ENCODE measurements around the gene YBX1. TPM values are rescaled to one million over a fixed set of nuclear protein-coding genes. Genes with fewer than 3 reads are reported as not detected.

YBX1 gene
- total RNA-seq, 4 donors from 2014 or later: 368 to 678 (median 607) TPM

GRCh38 chr1:42691157-42691498, 8.9 kb downstream of the YBX1 start:
- intact Hi-C loops (cut with DNase I): no loop called here
- Histone ChIP-seq H3K27ac (no peak overlapping the region), H3K27me3 (no peaks in the 10 kb centered on the region), H3K36me3 (no peaks in the 10 kb centered on the region), H3K4me1 (peaks cover 35 to 74% of the 10 kb centered on the region in 2 donors), H3K4me3 (replicated peaks in 1 of 3) (no peak overlapping the region), H3K9me3 (no peaks in the 10 kb centered on the region)
- no peak for TF ChIP-seq POLR2A (IDR thresholded peaks at IDR 0.05)
- no peak for TF ChIP-seq CTCF (IDR thresholded peaks at IDR 0.05)
- WGBS, 2 donors: 65 to 73% methylated on average over 4 of the region's 4 CpGs
- DNase-seq: no peak

GRCh38 chr1:42692461-42692860, 10.2 kb downstream of the YBX1 start:
- H3K4me3 ChIP-seq (replicated peaks in 1 of 3): no peak overlapping the region
- intact Hi-C loops (cut with DNase I): no loop called here
- H3K36me3 ChIP-seq: peaks cover 5 to 8% of the 10 kb centered on the region in 2 donors
- no peaks in the 10 kb centered on the region for H3K9me3 ChIP-seq
- H3K27me3 ChIP-seq: no peaks in the 10 kb centered on the region
- TF ChIP-seq POLR2A (IDR thresholded peaks at IDR 0.05) (no peak), CTCF (IDR thresholded peaks at IDR 0.05) (no peak)
- WGBS, 2 donors: 61 to 82% methylated on average over 5 of the region's 5 CpGs
- DNase-seq: no peak
- H3K27ac ChIP-seq: no peak overlapping the region
- peaks cover 27 to 64% of the 10 kb centered on the region in 2 donors for H3K4me1 ChIP-seq

- no peak for TF ChIP-seq CTCF (IDR thresholded peaks at IDR 0.05)
- no peak for TF ChIP-seq POLR2A (IDR thresholded peaks at IDR 0.05)
- Histone ChIP-seq H3K36me3 (peaks cover 10 to 12% of the 10 kb centered on the region in 2 donors), H3K27me3 (no peaks in the 10 kb centered on the region), H3K27ac (no peak overlapping the region), H3K4me1 (peaks cover 27 to 60% of the 10 kb centered on the region in 2 donors), H3K4me3 (replicated peaks in 1 of 3) (no peak overlapping the region), H3K9me3 (no peaks in the 10 kb centered on the region)
- WGBS, 2 donors: 91 to 93% methylated on average over 2 of the region's 2 CpGs
- intact Hi-C loops (cut with DNase I): no loop called here
- DNase-seq: no peak
Measured at GRCh38 chr1:42692911-42693310, 10.7 kb downstream of the YBX1 start.

GRCh38 chr1:42698081-42698813, 16.0 kb downstream of the YBX1 start:
- Histone ChIP-seq H3K36me3 (peaks cover 46 to 58% of the 10 kb centered on the region in 2 donors), H3K4me3 (replicated peaks in 1 of 3) (no peak overlapping the region), H3K27me3 (no peaks in the 10 kb centered on the region), H3K4me1 (peaks cover 0 to 10% of the 10 kb centered on the region in 2 donors), H3K9me3 (no peaks in the 10 kb centered on the region), H3K27ac (no peak overlapping the region)
- no peak for DNase-seq
- intact Hi-C loops (cut with DNase I): loop anchor here (5.0 kb wide), 1 partner anchor 36 kb away; no protein-coding TSS in a partner anchor
- 97% methylated on average over 4 of the region's 4 CpGs for WGBS, 2 donors
- TF ChIP-seq POLR2A (IDR thresholded peaks at IDR 0.05): no peak
- no peak for TF ChIP-seq CTCF (IDR thresholded peaks at IDR 0.05)

GRCh38 chr1:42700006-42700405, 17.8 kb downstream of the YBX1 start:
- no peak overlapping the region for H3K4me3 ChIP-seq (replicated peaks in 1 of 3)

More at GRCh38 chr1:42700006-42700405, 17.8 kb downstream of the YBX1 start:
- Histone ChIP-seq H3K27me3 (no peaks in the 10 kb centered on the region), H3K9me3 (no peaks in the 10 kb centered on the region), H3K36me3 (peaks cover 56 to 71% of the 10 kb centered on the region in 2 donors), H3K4me1 (no peaks in the 10 kb centered on the region), H3K27ac (no peak overlapping the region)
- TF ChIP-seq POLR2A (IDR thresholded peaks at IDR 0.05): no peak
- no peak for TF ChIP-seq CTCF (IDR thresholded peaks at IDR 0.05)
- DNase-seq: no peak
- intact Hi-C loops (cut with DNase I): no loop called here
